Keratinocyte (primary cell): ENCODE data around the gene JAKMIP1. TPM values are rescaled to one million over a fixed set of nuclear protein-coding genes. Genes with fewer than 3 reads are reported as not detected.
A peak's percentile ranks its signal among the peaks of the same experiment; 100 is the strongest.

Experiments used
- DNase-seq: peaks from one replicate; pipeline ENCODE4 v3.0.0-alpha.2; 2011; ENCODE audit warnings: low read depth, missing footprints, low spot score
- FAIRE-seq: peaks from 2 replicates; lab custom pipeline; 2011; peaks lifted over from hg19 to GRCh38; lab: Jason Lieb, UNC
- H2AFZ ChIP-seq: 2 replicates; pipeline ENCODE4 v1.6.0; 2012; ENCODE audit warnings: low read length, control low read depth, inconsistent platforms; ENCODE audit not compliant: control insufficient read depth
- H3K27ac ChIP-seq: 2 replicates; pipeline ENCODE4 v1.5.1; 2011; ENCODE audit warnings: low read length; ENCODE audit not compliant: control insufficient read depth, insufficient read depth
- H3K27me3 ChIP-seq: 3 replicates; pipeline ENCODE4 v1.6.0; 2011; ENCODE audit warnings: low read length; ENCODE audit not compliant: control insufficient read depth, insufficient read depth; ENCODE audit errors: extremely low read depth
- H3K36me3 ChIP-seq, 2 experiments: 2 replicates in 1 of 2; 3 replicates in 1 of 2; pipeline ENCODE4 v1.5.1; 2011; ENCODE audit warnings: low read length in 2 of 2, mild to moderate bottlenecking in 1 of 2; ENCODE audit not compliant: control insufficient read depth in 2 of 2, insufficient read depth in 2 of 2; ENCODE audit errors: extremely low read depth in 1 of 2
- H3K4me1 ChIP-seq: 3 replicates; pipeline ENCODE4 v1.5.1; 2011; ENCODE audit warnings: low read length; ENCODE audit not compliant: control insufficient read depth, insufficient read depth; ENCODE audit errors: extremely low read depth
- H3K4me2 ChIP-seq: 3 replicates; pipeline ENCODE4 v1.6.0; 2011; ENCODE audit warnings: low read depth, low read length; ENCODE audit not compliant: control insufficient read depth, insufficient read depth; ENCODE audit errors: extremely low read depth
- H3K4me3 ChIP-seq, 3 experiments: fragments of 200-600 bp in 1 of 3; sonication (generic) in 1 of 3; 2 replicates in 2 of 3; 3 replicates in 1 of 3; pipeline ENCODE4 v1.5.1; 2011 to 2016; ENCODE audit warnings: low read length in 3 of 3, mild to moderate bottlenecking in 3 of 3, control low read depth in 2 of 3, inconsistent platforms in 1 of 3, low read depth in 1 of 3, mixed read lengths in 1 of 3, mixed run types in 1 of 3, moderate library complexity in 1 of 3; ENCODE audit not compliant: control insufficient read depth in 2 of 3, insufficient read depth in 2 of 3; ENCODE audit errors: extremely low read depth in 1 of 3
- H3K79me2 ChIP-seq: 2 replicates; pipeline ENCODE4 v1.6.0; 2012; ENCODE audit warnings: low read length; ENCODE audit not compliant: control insufficient read depth, insufficient read depth
- H3K9ac ChIP-seq: 3 replicates; pipeline ENCODE4 v1.6.0; 2011; ENCODE audit warnings: low read length; ENCODE audit not compliant: control insufficient read depth, insufficient read depth; ENCODE audit errors: extremely low read depth
- H3K9me1 ChIP-seq: 3 replicates; pipeline ENCODE4 v1.6.0; 2011; ENCODE audit warnings: low read length; ENCODE audit not compliant: control insufficient read depth, insufficient read depth; ENCODE audit errors: extremely low read depth
- H3K9me3 ChIP-seq: 2 replicates; pipeline ENCODE4 v1.5.1; 2012; ENCODE audit warnings: low read depth, low read length; ENCODE audit not compliant: control insufficient read depth
- H4K20me1 ChIP-seq: 3 replicates; pipeline ENCODE4 v1.6.0; 2011; ENCODE audit warnings: low read length; ENCODE audit not compliant: control insufficient read depth, insufficient read depth; ENCODE audit errors: extremely low read depth
- CTCF ChIP-seq, 3 experiments: IDR thresholded peaks in 1 of 3; conservative IDR thresholded peaks in 1 of 3; optimal IDR thresholded peaks in 1 of 3; 2 replicates in 2 of 3; 3 replicates in 1 of 3; pipeline versions ENCODE3 to v1.5.1; 2011; ENCODE audit warnings: low read length in 3 of 3, mild to moderate bottlenecking in 3 of 3, moderate library complexity in 2 of 3, control low read depth in 1 of 3, inconsistent platforms in 1 of 3; ENCODE audit not compliant: insufficient read depth in 2 of 3; ENCODE audit errors: extremely low read depth in 1 of 3
- EZH2 ChIP-seq: IDR thresholded peaks from one replicate; pipeline ENCODE4 v1.6.1; 2012; ENCODE audit warnings: inconsistent platforms, mild to moderate bottlenecking, low read length, moderate library complexity
- dilution Hi-C: fragments of 300-500 bp; cut with MboI; formaldehyde crosslinking; loops from one replicate; pipeline ENCODE4 v1.7.0; 2020; ENCODE audit warnings: low sequenced_read_pairs; ENCODE audit not compliant: extremely low pct_ligation_motif_present
- polyA plus RNA-seq, 5 experiments: library from polyadenylated mRNA; depleted of rRNA in 3 of 5; stranded (reverse) in 3 of 5; stranded (forward) in 1 of 5; unstranded in 1 of 5; fragments of >200 nt; gene quantifications; 1 replicate in 1 of 5; 2 replicates in 3 of 5; 3 replicates in 1 of 5; pipeline versions ENCODE4 v1.2.1 to v1.2.3, GENCODE V29; 2011 to 2012; ENCODE audit warnings: missing spikeins in 2 of 5, low read depth in 1 of 5, low replicate concordance in 1 of 5

The JAKMIP1 gene
- polyA plus RNA-seq, 1 donor (not counting 4 experiments of a cell fraction or from before 2014, with no cell fraction given), result not detected

- H3K9ac ChIP-seq, result no peak overlapping the region
- no peak overlapping the region for H3K4me3 ChIP-seq
- H3K79me2 ChIP-seq, result no peaks in the 10 kb centered on the region
- no peaks in the 10 kb centered on the region for H3K4me1 ChIP-seq
- H3K9me3 ChIP-seq, result no peaks in the 10 kb centered on the region
- no peak for DNase-seq
- no peak for FAIRE-seq
- no peak for TF ChIP-seq EZH2
- peak in 1 of 3 experiments; percentile 2 for TF ChIP-seq CTCF (optimal IDR thresholded peaks at IDR 0.05 in 1 of 3, IDR thresholded peaks at IDR 0.05 in 1 of 3, conservative IDR thresholded peaks at IDR 0.05 in 1 of 3; ENCODE audit: extremely low read depth in 1 of 3, insufficient read depth in 2 of 3, low read length in 3 of 3)
- H2AFZ ChIP-seq, result no peak overlapping the region
- no peaks in the 10 kb centered on the region for H3K27me3 ChIP-seq
- no peaks in the 10 kb centered on the region for H3K9me1 ChIP-seq
- H4K20me1 ChIP-seq, result no peaks in the 10 kb centered on the region
- dilution Hi-C loops, result no loop called here
- H3K4me2 ChIP-seq, result no peak overlapping the region
- H3K36me3 ChIP-seq, result no peaks in the 10 kb centered on the region
- H3K27ac ChIP-seq, result no peak overlapping the region
Observed at GRCh38 chr4:5980436-5981155, 219.8 kb downstream of the JAKMIP1 start.

GRCh38 chr4:5979981-5980380 lies 220.4 kb downstream of the JAKMIP1 start:
- H4K20me1 ChIP-seq, result no peaks in the 10 kb centered on the region
- no peaks in the 10 kb centered on the region for H3K4me1 ChIP-seq
- H3K27me3 ChIP-seq, result no peaks in the 10 kb centered on the region
- no peak overlapping the region for H2AFZ ChIP-seq
- no peak for FAIRE-seq
- H3K36me3 ChIP-seq, result no peaks in the 10 kb centered on the region
- no peaks in the 10 kb centered on the region for H3K9me1 ChIP-seq
- H3K9me3 ChIP-seq, result no peaks in the 10 kb centered on the region
- no peaks in the 10 kb centered on the region for H3K79me2 ChIP-seq
- TF ChIP-seq EZH2 (no peak), CTCF (optimal IDR thresholded peaks at IDR 0.05 in 1 of 3, IDR thresholded peaks at IDR 0.05 in 1 of 3, conservative IDR thresholded peaks at IDR 0.05 in 1 of 3; ENCODE audit: extremely low read depth in 1 of 3, insufficient read depth in 2 of 3, low read length in 3 of 3) (peak in 2 of 3 experiments; percentile 60 to 62)
- no peak overlapping the region for H3K4me2 ChIP-seq
- H3K4me3 ChIP-seq, result no peak overlapping the region
- no peak for DNase-seq
- no peak overlapping the region for H3K9ac ChIP-seq
- no peak overlapping the region for H3K27ac ChIP-seq
- dilution Hi-C loops, result no loop called here
